Measurements from ENCODE around the gene TPP2. TPM values are rescaled to one million over a fixed set of nuclear protein-coding genes. Genes with fewer than 3 reads are reported as not detected.

The TPP2 gene
- total RNA-seq, 4 donors from 2014 or later: 24.5 to 32.2 (median 26.8) TPM

DNA sequence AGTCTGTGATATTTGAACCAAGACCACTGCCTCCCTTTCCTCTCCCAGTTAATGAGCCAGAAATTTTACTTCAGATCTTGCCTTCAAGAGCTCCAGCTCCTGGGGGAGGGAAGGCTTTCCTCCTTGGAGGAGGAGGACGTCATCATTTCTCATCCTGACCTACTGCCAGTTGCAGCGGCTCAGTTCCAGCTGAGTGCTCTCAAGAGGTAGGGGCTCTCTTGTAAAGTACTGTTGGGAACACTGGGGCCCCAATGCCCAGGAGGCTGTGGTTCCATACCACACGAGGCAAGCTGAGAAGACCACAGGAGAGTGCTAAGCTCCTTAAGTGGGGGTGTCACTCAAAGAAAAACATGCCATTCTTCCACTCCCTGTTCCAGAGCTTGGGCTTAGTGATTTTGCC, 61.9 kb downstream of the TPP2 start:
- no peak for DNase-seq (ENCODE audit: low spot score in 2 of 2)
- TF ChIP-seq POLR2A (IDR thresholded peaks at IDR 0.05): no peak
- intact Hi-C loops (cut with DNase I; ENCODE audit: low total_unique reads): no loop called here
- H3K4me3 ChIP-seq (ENCODE audit: low read depth, poor library complexity, severe bottlenecking): no peak overlapping the region
- 94 to 95% methylated on average over 3 of the region's 3 CpGs for WGBS, 2 donors

DNA sequence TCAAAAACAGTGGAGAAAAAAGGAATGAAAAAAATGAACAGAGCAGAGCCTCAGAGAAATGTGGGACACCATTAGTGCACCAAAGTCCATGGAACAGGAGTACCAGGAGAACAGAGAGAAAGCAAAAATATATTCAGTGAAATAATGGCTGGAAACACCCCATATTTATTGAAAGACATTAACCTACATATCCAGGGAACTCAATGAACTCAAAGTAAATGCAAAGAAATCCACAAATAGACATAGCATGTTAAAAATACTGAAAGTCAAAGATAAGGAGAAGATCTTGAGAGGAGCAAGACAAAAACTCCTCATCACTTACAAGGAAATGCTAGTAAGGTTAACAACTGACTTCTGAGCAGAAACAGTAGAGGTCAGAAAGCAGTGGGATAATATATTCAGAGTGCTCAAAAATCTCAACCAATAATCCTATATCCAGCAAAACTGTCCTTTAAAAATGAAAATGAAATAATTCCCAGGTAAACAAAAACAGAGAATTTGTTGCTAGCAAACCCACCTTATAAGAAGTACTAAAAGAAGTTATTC, 62.5 kb downstream of the TPP2 start:
- TF ChIP-seq, protein P1, sequence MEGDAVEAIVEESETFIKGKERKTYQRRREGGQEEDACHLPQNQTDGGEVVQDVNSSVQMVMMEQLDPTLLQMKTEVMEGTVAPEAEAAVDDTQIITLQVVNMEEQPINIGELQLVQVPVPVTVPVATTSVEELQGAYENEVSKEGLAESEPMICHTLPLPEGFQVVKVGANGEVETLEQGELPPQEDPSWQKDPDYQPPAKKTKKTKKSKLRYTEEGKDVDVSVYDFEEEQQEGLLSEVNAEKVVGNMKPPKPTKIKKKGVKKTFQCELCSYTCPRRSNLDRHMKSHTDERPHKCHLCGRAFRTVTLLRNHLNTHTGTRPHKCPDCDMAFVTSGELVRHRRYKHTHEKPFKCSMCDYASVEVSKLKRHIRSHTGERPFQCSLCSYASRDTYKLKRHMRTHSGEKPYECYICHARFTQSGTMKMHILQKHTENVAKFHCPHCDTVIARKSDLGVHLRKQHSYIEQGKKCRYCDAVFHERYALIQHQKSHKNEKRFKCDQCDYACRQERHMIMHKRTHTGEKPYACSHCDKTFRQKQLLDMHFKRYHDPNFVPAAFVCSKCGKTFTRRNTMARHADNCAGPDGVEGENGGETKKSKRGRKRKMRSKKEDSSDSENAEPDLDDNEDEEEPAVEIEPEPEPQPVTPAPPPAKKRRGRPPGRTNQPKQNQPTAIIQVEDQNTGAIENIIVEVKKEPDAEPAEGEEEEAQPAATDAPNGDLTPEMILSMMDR (IDR thresholded peaks at IDR 0.05): no peak
- no peak overlapping the region for H3K4me3 ChIP-seq (ENCODE audit: low read depth, poor library complexity, severe bottlenecking)
- intact Hi-C loops (cut with DNase I; ENCODE audit: low total_unique reads): no loop called here
- DNase-seq (ENCODE audit: low spot score in 2 of 2): no peak

DNA sequence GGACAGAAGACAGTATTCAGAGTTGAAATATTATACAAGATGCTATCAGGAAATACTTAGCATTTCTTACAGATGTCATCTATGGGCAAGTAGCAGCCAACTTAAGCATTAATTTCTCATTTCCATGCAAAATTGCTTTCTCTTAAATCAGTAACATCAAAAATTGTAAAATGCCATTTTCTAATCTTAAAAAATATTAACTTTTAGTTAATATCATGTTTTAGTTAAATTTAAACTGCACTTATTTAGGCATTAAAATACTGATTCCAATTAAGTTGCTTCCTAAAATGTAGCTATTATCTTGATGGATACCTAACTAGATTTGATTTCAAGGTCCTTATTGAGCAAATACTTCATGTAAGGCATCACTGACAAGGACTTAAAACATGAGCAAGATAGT, 70.2 kb downstream of the TPP2 start:
- intact Hi-C loops (cut with DNase I; ENCODE audit: low total_unique reads): no loop called here
- no peak for DNase-seq (ENCODE audit: low spot score in 2 of 2)
- TF ChIP-seq POLR2A (IDR thresholded peaks at IDR 0.05): no peak
- TF ChIP-seq, protein P1 (IDR thresholded peaks at IDR 0.05): no peak
- no peak overlapping the region for H3K4me3 ChIP-seq (ENCODE audit: low read depth, poor library complexity, severe bottlenecking)

DNA sequence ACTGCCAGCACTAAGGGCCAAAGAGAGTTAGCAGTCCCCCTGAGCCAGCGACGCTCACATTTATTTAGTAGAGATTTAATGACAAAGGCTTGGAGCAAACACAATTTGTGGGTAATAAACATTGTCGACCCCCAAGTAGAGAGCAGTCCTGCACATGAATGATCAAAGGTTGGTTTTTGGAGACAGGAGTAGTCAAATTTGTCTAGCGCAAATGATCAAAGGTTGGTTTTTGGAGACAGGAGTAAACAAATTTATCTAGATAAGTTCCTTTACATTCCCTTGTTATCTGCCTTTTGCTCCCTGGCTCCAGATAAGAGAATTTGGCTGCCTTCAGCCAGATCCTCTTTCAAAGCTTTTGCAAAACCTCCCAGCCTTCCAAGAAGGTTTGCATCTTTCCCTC, 71.1 kb downstream of the TPP2 start:
- intact Hi-C loops (cut with DNase I; ENCODE audit: low total_unique reads): no loop called here
- DNase-seq (ENCODE audit: low spot score in 2 of 2): no peak
- TF ChIP-seq POLR2A (IDR thresholded peaks at IDR 0.05): no peak
- no peak overlapping the region for H3K4me3 ChIP-seq (ENCODE audit: low read depth, poor library complexity, severe bottlenecking)
- WGBS, 2 donors: 95 to 97% methylated on average over 4 of the region's 4 CpGs

DNA sequence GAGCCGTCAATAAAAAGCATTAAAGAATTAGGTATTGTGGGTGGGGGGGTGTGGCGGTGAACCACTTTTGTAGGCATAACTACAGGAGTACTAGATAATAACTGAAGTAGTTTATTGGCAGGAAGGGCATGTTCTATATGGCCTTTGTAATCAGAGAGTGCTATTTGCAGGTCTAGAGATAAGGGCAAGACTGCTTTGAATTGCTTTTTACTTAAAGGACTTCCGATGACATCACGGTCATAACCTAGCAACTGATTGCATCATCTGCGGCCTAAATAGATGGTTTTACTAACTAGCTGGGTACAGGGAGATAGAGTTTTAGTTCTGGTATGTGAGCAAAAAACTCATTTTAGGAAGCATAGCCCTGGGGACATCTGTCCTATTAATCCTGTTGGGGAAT, 73.3 kb downstream of the TPP2 start:
- DNase-seq (ENCODE audit: low spot score in 2 of 2): no peak
- intact Hi-C loops (cut with DNase I; ENCODE audit: low total_unique reads): no loop called here
- WGBS, 2 donors: 75 to 88% methylated on average over 5 of the region's 5 CpGs
- TF ChIP-seq, protein P1 (IDR thresholded peaks at IDR 0.05): no peak
- TF ChIP-seq POLR2A (IDR thresholded peaks at IDR 0.05): no peak
- no peak overlapping the region for H3K4me3 ChIP-seq (ENCODE audit: low read depth, poor library complexity, severe bottlenecking)

DNA sequence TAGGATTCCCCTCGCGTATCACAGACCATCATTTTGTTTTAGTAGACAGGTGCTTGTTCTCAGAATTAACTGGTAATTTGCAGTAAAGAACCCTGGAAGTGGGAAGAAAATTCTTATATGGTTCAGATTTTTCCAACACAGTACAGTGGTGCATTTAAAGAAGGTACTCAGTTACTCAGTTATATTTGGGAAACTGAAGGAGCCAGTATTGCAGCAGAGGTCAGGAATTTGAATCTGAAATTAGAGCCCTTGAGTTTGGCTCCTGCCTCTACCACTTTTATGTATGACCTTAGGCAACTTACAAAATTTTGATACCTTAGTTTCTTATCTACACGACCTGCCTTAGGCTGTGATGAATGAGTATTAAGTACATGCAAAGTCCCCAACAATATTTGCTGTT, 78.3 kb downstream of the TPP2 start:
- TF ChIP-seq, protein P1 (IDR thresholded peaks at IDR 0.05): no peak
- TF ChIP-seq POLR2A (IDR thresholded peaks at IDR 0.05): no peak
- DNase-seq (ENCODE audit: low spot score in 2 of 2): no peak
- no peak overlapping the region for H3K4me3 ChIP-seq (ENCODE audit: low read depth, poor library complexity, severe bottlenecking)
- WGBS, 2 donors: 82 to 86% methylated on average over 3 of the region's 3 CpGs
- intact Hi-C loops (cut with DNase I; ENCODE audit: low total_unique reads): no loop called here

DNA sequence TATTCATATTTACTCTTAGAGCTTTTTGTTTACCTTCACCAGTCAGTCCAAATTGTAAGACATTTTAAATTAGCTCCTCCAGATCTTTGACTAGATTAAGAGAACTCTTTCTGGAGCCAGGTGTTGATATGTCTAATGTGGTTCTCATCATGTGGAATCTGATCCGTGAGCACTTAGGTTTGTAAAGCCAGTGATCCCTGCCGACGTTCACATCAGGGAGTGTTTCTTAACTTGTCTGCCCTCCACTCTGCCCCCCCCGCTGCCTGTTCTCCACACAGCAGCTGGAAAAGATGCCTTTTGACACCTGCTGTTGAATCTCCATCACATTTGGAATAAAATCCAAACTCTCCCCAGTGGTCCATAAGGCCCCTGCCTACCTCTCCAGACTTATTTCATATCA, 80.3 kb downstream of the TPP2 start:
- no peak for DNase-seq (ENCODE audit: low spot score in 2 of 2)
- no peak overlapping the region for H3K4me3 ChIP-seq (ENCODE audit: low read depth, poor library complexity, severe bottlenecking)
- no peak for TF ChIP-seq POLR2A (IDR thresholded peaks at IDR 0.05)
- TF ChIP-seq, protein P1 (IDR thresholded peaks at IDR 0.05): no peak
- WGBS, 2 donors: 91 to 93% methylated on average over 4 of the region's 4 CpGs
- intact Hi-C loops (cut with DNase I; ENCODE audit: low total_unique reads): no loop called here
